NCI-H187 (cell line): ENCODE data around the gene CNTN6.
"Not testable (repeated sequence)": the region's sequence is repeated elsewhere in the genome, so short reads cannot be mapped to it uniquely, and the experiment has no call there.

Experiments used
- DNase-seq, 2 experiments: peaks; one replicate each; lab custom pipeline; 2025; lab: John Stamatoyannopoulos, UW

Gene CNTN6

GRCh38 chr3:1287815-1288214, 195.0 kb downstream of the CNTN6 start:
- no peak for DNase-seq

GRCh38 chr3:1288805-1289494, 196.1 kb downstream of the CNTN6 start:
- no peak for DNase-seq

GRCh38 chr3:1292571-1293071, 199.8 kb downstream of the CNTN6 start:
- no peak for DNase-seq

- DNase-seq, result no peak
Observed at GRCh38 chr3:1294586-1294985, 201.8 kb downstream of the CNTN6 start.

GRCh38 chr3:1318296-1319005, 225.6 kb downstream of the CNTN6 start:
- no peak for DNase-seq

- DNase-seq, result no peak
Observed at GRCh38 chr3:1326546-1326945, 233.7 kb downstream of the CNTN6 start.

- peak in 1 of 2 experiments; percentile 7 for DNase-seq
Observed at GRCh38 chr3:1330107-1330506, 237.3 kb downstream of the CNTN6 start.

- DNase-seq, result no peak
Observed at GRCh38 chr3:1346386-1346785, 253.6 kb downstream of the CNTN6 start.

GRCh38 chr3:1348547-1348946, 255.7 kb downstream of the CNTN6 start:
- no peak for DNase-seq

- no peak for DNase-seq
Observed at GRCh38 chr3:1350885-1351284, 258.1 kb downstream of the CNTN6 start.

GRCh38 chr3:1355691-1356090, 262.9 kb downstream of the CNTN6 start:
- no peak for DNase-seq

GRCh38 chr3:1356101-1356500, 263.3 kb downstream of the CNTN6 start:
- no peak for DNase-seq

- DNase-seq, result no peak
Observed at GRCh38 chr3:1365528-1365927, 272.7 kb downstream of the CNTN6 start.

- no peak for DNase-seq
Observed at GRCh38 chr3:1374471-1374870, 281.6 kb downstream of the CNTN6 start.

GRCh38 chr3:1375145-1375544, 282.3 kb downstream of the CNTN6 start:
- no peak for DNase-seq

- no peak for DNase-seq
Observed at GRCh38 chr3:1380926-1381646, 288.3 kb downstream of the CNTN6 start.

GRCh38 chr3:1381647-1382036, 288.8 kb downstream of the CNTN6 start:
- no peak for DNase-seq

- DNase-seq, result not testable (repeated sequence)
Observed at GRCh38 chr3:1387396-1387905, 294.6 kb downstream of the CNTN6 start.

GRCh38 chr3:1394188-1394587, 301.4 kb downstream of the CNTN6 start:
- DNase-seq, result no peak

GRCh38 chr3:1400571-1400970, 307.7 kb downstream of the CNTN6 start:
- no peak for DNase-seq

GRCh38 chr3:1404270-1404962, 311.6 kb downstream of the CNTN6 start:
- no peak for DNase-seq

- no peak for DNase-seq
Observed at GRCh38 chr3:1406250-1406649, 313.4 kb downstream of the CNTN6 start.
